ENCODE measurements around the gene CDH10.

DNA sequence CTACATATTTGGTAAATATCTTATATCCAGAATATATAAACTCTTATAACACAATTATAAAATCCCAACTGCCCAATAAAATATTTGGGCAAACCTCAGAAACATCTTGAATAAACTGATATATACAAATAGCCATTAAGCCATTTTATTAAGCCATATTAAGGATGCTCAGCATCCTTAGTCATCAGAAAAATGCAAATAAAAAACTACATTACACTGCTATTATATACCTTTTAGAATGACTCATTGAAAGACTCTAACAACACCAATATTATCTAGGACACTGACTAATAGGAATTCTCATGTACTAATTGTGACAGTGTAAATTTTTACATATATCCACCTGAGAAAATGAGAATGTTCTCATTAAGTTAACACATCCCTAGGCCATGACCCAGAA lies 77.8 kb downstream of the CDH10 start:
- TF ChIP-seq CTCF (conservative IDR thresholded peaks at IDR 0.05; ENCODE audit: low read length) (no peak), EZH2phosphoT487 (IDR thresholded peaks at IDR 0.05; ENCODE audit: borderline replicate concordance, low read depth, low read length) (no peak)
